Gastrocnemius medialis (tissue), 4 donors: ENCODE data around the gene GLMN. TPM values are rescaled to one million over a fixed set of nuclear protein-coding genes. Genes with fewer than 3 reads are reported as not detected.

Experiments used
- ATAC-seq, 2 donors: fragments of 150-250 bp; one replicate each; pipeline ENCODE4 v1.9.1; 2016
- DNase-seq, 2 donors: peaks; one replicate each; pipeline ENCODE4 v3.0.0-alpha.2; 2019
- H3K27ac ChIP-seq, 4 donors: fragments of 200-600 bp; sonication (generic); 1 replicate in 1 of 4; 2 replicates in 3 of 4; pipeline ENCODE4 v1.5.1; 2016 to 2018; ENCODE audit warnings: mild to moderate bottlenecking in 2 of 4, moderate library complexity in 1 of 4
- H3K27me3 ChIP-seq, 3 donors: fragments of 200-600 bp; sonication (generic) in 2 of 3; 1 replicate in 1 of 3; 2 replicates in 2 of 3; pipeline versions ENCODE4 v1.5.1 to v1.6.0; 2016 to 2019; ENCODE audit warnings: mild to moderate bottlenecking in 1 of 3, moderate library complexity in 1 of 3
- H3K36me3 ChIP-seq, 2 donors: fragments of 200-600 bp; sonication (generic) in 1 of 2; one replicate each; pipeline ENCODE4 v1.5.1; 2017 to 2018
- H3K4me1 ChIP-seq, 2 donors: fragments of 200-600 bp; sonication (generic) in 1 of 2; one replicate each; pipeline ENCODE4 v1.5.1; 2016 to 2017; ENCODE audit warnings: mild to moderate bottlenecking in 2 of 2
- H3K4me3 ChIP-seq, 4 donors: fragments of 200-600 bp; sonication (generic) in 3 of 4; 1 replicate in 1 of 4; 2 replicates in 3 of 4; pipeline ENCODE4 v1.5.1; 2016 to 2019; ENCODE audit warnings: mild to moderate bottlenecking in 2 of 4
- H3K9me3 ChIP-seq, 3 donors: fragments of 200-600 bp; sonication (generic) in 2 of 3; 1 replicate in 1 of 3; 2 replicates in 2 of 3; pipeline ENCODE4 v1.5.1; 2016 to 2019
- CTCF ChIP-seq, 5 experiments: fragments of 450-650 bp in 3 of 5; fragments of 200-600 bp in 2 of 5; sonication (generic) in 2 of 5; IDR thresholded peaks in 4 of 5; conservative IDR thresholded peaks in 1 of 5; 1 replicate in 4 of 5; 2 replicates in 1 of 5; pipeline ENCODE4 v1.5.1; 2016 to 2019; ENCODE audit warnings: antibody characterized with exemption in 5 of 5, mild to moderate bottlenecking in 3 of 5, moderate library complexity in 3 of 5
- POLR2A ChIP-seq, 2 donors: fragments of 450-650 bp; IDR thresholded peaks; one replicate each; pipeline ENCODE4 v1.6.1; 2017; ENCODE audit warnings: antibody characterized with exemption in 2 of 2, mild to moderate bottlenecking in 2 of 2, moderate library complexity in 2 of 2
- in situ Hi-C, 4 donors: fragments of 200-750 bp; cut with MboI; loops; one replicate each; pipeline versions ENCODE4 v1.15.0 to v1.8.0; 2017; ENCODE audit warnings: low sequenced_read_pairs in 4 of 4
- intact Hi-C: fragments of 100-400 bp; cut with DNase I; formaldehyde crosslinking; loops from one replicate; pipeline ENCODE4 v1.15.1; 2023; ENCODE audit warnings: low total_unique reads
- total RNA-seq, 4 donors: library from RNA; depleted of rRNA; stranded (reverse); fragments of >200 nt; gene quantifications; one replicate each; pipeline versions ENCODE4 v1.1.0 to v1.2.3, GENCODE V29; 2016

Gene GLMN
- total RNA-seq, 4 donors from 2014 or later: 2.6 to 9.5 (median 5.2) TPM

GRCh38 chr1:92315766-92316599 lies 17.2 kb upstream of the GLMN start:
- TF ChIP-seq POLR2A (IDR thresholded peaks at IDR 0.05) (no peak), CTCF (IDR thresholded peaks at IDR 0.05 in 4 of 5, conservative IDR thresholded peaks at IDR 0.05 in 1 of 5) (no peak)
- Histone ChIP-seq H3K36me3 (peaks cover 0 to 22% of the 10 kb centered on the region in 2 donors), H3K4me1 (no peaks in the 10 kb centered on the region), H3K27ac (no peak overlapping the region), H3K27me3 (no peaks in the 10 kb centered on the region), H3K9me3 (no peaks in the 10 kb centered on the region), H3K4me3 (no peak overlapping the region)
- intact Hi-C loops (no loop called here), in situ Hi-C loops (loop anchor here in 3 of 4 donors (25.0 kb wide), 2 partner anchors 296 to 496 kb away; no protein-coding TSS in a partner anchor)
- DNase-seq (no peak), ATAC-seq (no peak)

- ATAC-seq (no peak), DNase-seq (no peak)
- in situ Hi-C loops (loop anchor here in 3 of 4 donors (25.0 kb wide), 2 partner anchors 298 to 498 kb away; no protein-coding TSS in a partner anchor), intact Hi-C loops (no loop called here)
- peaks cover 0 to 14% of the 10 kb centered on the region in 2 donors for H3K36me3 ChIP-seq
- no peak overlapping the region for H3K4me3 ChIP-seq
- no peaks in the 10 kb centered on the region for H3K9me3 ChIP-seq
- TF ChIP-seq POLR2A (IDR thresholded peaks at IDR 0.05) (no peak), CTCF (IDR thresholded peaks at IDR 0.05 in 4 of 5, conservative IDR thresholded peaks at IDR 0.05 in 1 of 5) (no peak)
- H3K27me3 ChIP-seq: no peaks in the 10 kb centered on the region
- H3K4me1 ChIP-seq: no peaks in the 10 kb centered on the region
- H3K27ac ChIP-seq: no peak overlapping the region
These were observed 15.2 kb upstream of the GLMN start for GRCh38 chr1:92314024-92314423.

GRCh38 chr1:92310185-92310597 lies 11.4 kb upstream of the GLMN start:
- Histone ChIP-seq H3K4me3 (no peak overlapping the region), H3K9me3 (no peaks in the 10 kb centered on the region), H3K4me1 (no peaks in the 10 kb centered on the region), H3K27ac (no peak overlapping the region), H3K27me3 (no peaks in the 10 kb centered on the region), H3K36me3 (peaks cover 0 to 27% of the 10 kb centered on the region in 2 donors)
- in situ Hi-C loops: loop anchor here in 3 of 4 donors (25.0 kb wide), 2 partner anchors 302 to 502 kb away; no protein-coding TSS in a partner anchor
- no peak for TF ChIP-seq POLR2A (IDR thresholded peaks at IDR 0.05)
- TF ChIP-seq CTCF (IDR thresholded peaks at IDR 0.05 in 4 of 5, conservative IDR thresholded peaks at IDR 0.05 in 1 of 5): peak in 3 of 5 experiments; percentile 36 to 44 (median 39)
- intact Hi-C loops: no loop called here
- DNase-seq (no peak), ATAC-seq (no peak)

GRCh38 chr1:92307980-92308379 lies 9.2 kb upstream of the GLMN start:
- DNase-seq: no peak
- TF ChIP-seq CTCF (IDR thresholded peaks at IDR 0.05 in 4 of 5, conservative IDR thresholded peaks at IDR 0.05 in 1 of 5) (no peak), POLR2A (IDR thresholded peaks at IDR 0.05) (no peak)
- Histone ChIP-seq H3K27me3 (no peaks in the 10 kb centered on the region), H3K9me3 (no peaks in the 10 kb centered on the region), H3K4me3 (no peak overlapping the region), H3K4me1 (no peaks in the 10 kb centered on the region), H3K36me3 (peaks cover 0 to 43% of the 10 kb centered on the region in 2 donors), H3K27ac (no peak overlapping the region)
- ATAC-seq: no peak
- intact Hi-C loops (no loop called here), in situ Hi-C loops (loop anchor here in 3 of 4 donors (25.0 kb wide), 2 partner anchors 304 to 504 kb away; no protein-coding TSS in a partner anchor)
